H1 (cell line): ENCODE data around the gene ZHX3. TPM values are rescaled to one million over a fixed set of nuclear protein-coding genes. Genes with fewer than 3 reads are reported as not detected.

ENCODE experiments used
- CTCF ChIA-PET: fragments of 300-600 bp; sonication (Branson Sonifier 250); formaldehyde crosslinking; loops from one replicate; lab custom pipeline; 2021; ENCODE audit not compliant: partially characterized antibody; lab: Charles Lee
- POLR2A ChIA-PET: fragments of 300-600 bp; sonication (Branson Sonifier 250); formaldehyde crosslinking; loops from one replicate; lab custom pipeline; 2021; ENCODE audit warnings: inconsistent platforms; ENCODE audit not compliant: partially characterized antibody; lab: Charles Lee
- DNase-seq, 2 experiments: peaks; one replicate each; pipeline versions ENCODE4 v3.0.0 to v3.0.0-alpha.2; 2010 to 2022; ENCODE audit warnings: low spot score in 2 of 2, low read depth in 1 of 2, mixed read lengths in 1 of 2
- FAIRE-seq: peaks from 2 replicates; lab custom pipeline; 2011; peaks lifted over from hg19 to GRCh38; lab: Jason Lieb, UNC
- H2AFZ ChIP-seq: 2 replicates; pipeline ENCODE4 v1.8.1; 2012; ENCODE audit warnings: low read length, inconsistent platforms
- H2AK5ac ChIP-seq: 2 replicates; pipeline ENCODE4 v1.6.1; 2013; ENCODE audit warnings: low read depth, low read length
- H2BK120ac ChIP-seq: replicated peaks from 2 replicates; pipeline ENCODE3; 2013; ENCODE audit warnings: low read depth, low read length, inconsistent platforms
- H2BK12ac ChIP-seq: 2 replicates; pipeline ENCODE4 v1.6.1; 2013; ENCODE audit warnings: low read depth, low read length
- H2BK15ac ChIP-seq: 2 replicates; pipeline ENCODE4 v1.6.1; 2013; ENCODE audit warnings: low read length
- H2BK20ac ChIP-seq: 2 replicates; pipeline ENCODE4 v1.6.1; 2013; ENCODE audit warnings: low read length
- H2BK5ac ChIP-seq: 2 replicates; pipeline ENCODE4 v1.6.1; 2013; ENCODE audit warnings: low read depth, low read length
- H3K14ac ChIP-seq: 2 replicates; pipeline ENCODE4 v1.6.1; 2013; ENCODE audit warnings: inconsistent platforms; ENCODE audit not compliant: insufficient read length
- H3K18ac ChIP-seq: 2 replicates; pipeline ENCODE4 v1.6.1; 2013; ENCODE audit warnings: low read length; ENCODE audit errors: extremely low read depth
- H3K23ac ChIP-seq: 2 replicates; pipeline ENCODE4 v1.6.1; 2013; ENCODE audit warnings: inconsistent platforms; ENCODE audit not compliant: insufficient read length
- H3K23me2 ChIP-seq: 2 replicates; pipeline ENCODE4 v1.6.1; 2013; ENCODE audit warnings: low read depth, low read length
- H3K27ac ChIP-seq: 2 replicates; pipeline ENCODE4 v1.6.1; 2011; ENCODE audit warnings: low read depth, low read length, inconsistent platforms
- H3K27me3 ChIP-seq, 4 experiments: replicated peaks in 1 of 4; 1 replicate in 1 of 4; 2 replicates in 3 of 4; pipeline versions ENCODE4 v1.6.1 to v1.8.1; 2011 to 2013; ENCODE audit warnings: low read length in 3 of 4, mild to moderate bottlenecking in 3 of 4, inconsistent platforms in 2 of 4, mixed read lengths in 2 of 4, moderate library complexity in 1 of 4; ENCODE audit not compliant: control insufficient read depth in 3 of 4, insufficient read depth in 3 of 4; ENCODE audit errors: extremely low read depth in 1 of 4
- H3K36me3 ChIP-seq, 4 experiments: 2 replicates each; pipeline versions ENCODE4 v1.6.1 to v1.8.1; 2011 to 2013; ENCODE audit warnings: mild to moderate bottlenecking in 4 of 4, low read length in 3 of 4, moderate library complexity in 2 of 4, control low read depth in 1 of 4, inconsistent platforms in 1 of 4; ENCODE audit not compliant: insufficient read depth in 4 of 4, control insufficient read depth in 2 of 4
- H3K4ac ChIP-seq: replicated peaks from 2 replicates; pipeline ENCODE3; 2013; ENCODE audit warnings: low read length, low read depth, mixed read lengths, inconsistent platforms; ENCODE audit not compliant: insufficient read length
- H3K4me1 ChIP-seq, 4 experiments: replicated peaks in 1 of 4; 1 replicate in 1 of 4; 2 replicates in 3 of 4; pipeline versions ENCODE4 v1.6.1 to v1.8.1; 2011 to 2013; ENCODE audit warnings: low read length in 3 of 4, inconsistent platforms in 2 of 4, mixed read lengths in 1 of 4; ENCODE audit not compliant: insufficient read depth in 4 of 4, control insufficient read depth in 3 of 4
- H3K4me2 ChIP-seq, 2 experiments: 2 replicates each; pipeline versions ENCODE4 v1.6.1 to v1.8.1; 2011 to 2013; ENCODE audit warnings: low read depth in 2 of 2, low read length in 2 of 2, control low read depth in 1 of 2, inconsistent platforms in 1 of 2, mild to moderate bottlenecking in 1 of 2; ENCODE audit not compliant: insufficient read depth in 1 of 2
- H3K4me3 ChIP-seq, 4 experiments: fragments of 200-600, 300-600 bp in 1 of 4; sonication (generic), shearing (Covaris generic), sonication (Bioruptor Twin) in 1 of 4; 2 replicates each; pipeline versions ENCODE4 v1.5.1 to v1.8.1; 2011 to 2016; ENCODE audit warnings: low read length in 4 of 4, low read depth in 3 of 4, control low read depth in 2 of 4, inconsistent platforms in 2 of 4, mild to moderate bottlenecking in 2 of 4, mixed read lengths in 1 of 4, moderate library complexity in 1 of 4; ENCODE audit not compliant: insufficient read depth in 2 of 4; ENCODE audit errors: extremely low read depth in 1 of 4
- H3K56ac ChIP-seq: replicated peaks from 2 replicates; pipeline ENCODE3; 2013; ENCODE audit warnings: low read depth, mild to moderate bottlenecking, mixed read lengths, low read length, inconsistent platforms; ENCODE audit not compliant: insufficient read length
- H3K79me1 ChIP-seq: 2 replicates; pipeline ENCODE4 v1.6.1; 2013; ENCODE audit warnings: low read depth, low read length, control low read depth
- H3K79me2 ChIP-seq, 2 experiments: 2 replicates each; pipeline versions ENCODE4 v1.6.1 to v1.8.1; 2012 to 2013; ENCODE audit warnings: low read length in 2 of 2, mild to moderate bottlenecking in 2 of 2, inconsistent platforms in 1 of 2; ENCODE audit not compliant: insufficient read depth in 2 of 2, control insufficient read depth in 1 of 2
- H3K9ac ChIP-seq, 4 experiments: replicated peaks in 1 of 4; 1 replicate in 1 of 4; 2 replicates in 3 of 4; pipeline versions ENCODE4 v1.6.1 to v1.8.1; 2011 to 2013; ENCODE audit warnings: low read depth in 3 of 4, low read length in 3 of 4, control low read depth in 2 of 4, mild to moderate bottlenecking in 2 of 4, moderate library complexity in 2 of 4, inconsistent platforms in 1 of 4; ENCODE audit errors: extremely low read depth in 1 of 4
- H3K9me3 ChIP-seq, 2 experiments: 2 replicates each; pipeline versions ENCODE4 v1.6.1 to v1.8.1; 2012 to 2013; ENCODE audit warnings: mild to moderate bottlenecking in 2 of 2, moderate library complexity in 2 of 2, control low read depth in 1 of 2, inconsistent platforms in 1 of 2, low read depth in 1 of 2, low read length in 1 of 2, mixed read lengths in 1 of 2; ENCODE audit not compliant: insufficient read depth in 2 of 2
- H4K20me1 ChIP-seq, 2 experiments: replicated peaks in 1 of 2; 2 replicates each; pipeline versions ENCODE3 to v1.8.1; 2011 to 2013; ENCODE audit warnings: inconsistent platforms in 2 of 2, low read length in 2 of 2, mild to moderate bottlenecking in 1 of 2; ENCODE audit not compliant: insufficient read depth in 2 of 2, control insufficient read depth in 1 of 2
- H4K5ac ChIP-seq: 2 replicates; pipeline ENCODE4 v1.6.1; 2013; ENCODE audit warnings: low read length, low read depth, mixed read lengths, inconsistent platforms; ENCODE audit not compliant: insufficient read length
- H4K8ac ChIP-seq: 2 replicates; pipeline ENCODE4 v1.8.0; 2013; ENCODE audit warnings: mild to moderate bottlenecking, moderate library complexity, low read length, inconsistent platforms; ENCODE audit not compliant: insufficient read depth; ENCODE audit errors: extremely low read depth
- H4K91ac ChIP-seq: replicated peaks from 2 replicates; pipeline ENCODE3; 2013; ENCODE audit warnings: low read length, mixed read lengths, inconsistent platforms; ENCODE audit not compliant: insufficient read length
- ASH2L ChIP-seq: fragments of 200-600, 300-600 bp; sonication (generic); IDR thresholded peaks from one replicate; pipeline ENCODE4 v1.7.1; 2017; ENCODE audit warnings: low read length
- CEBPB ChIP-seq: IDR thresholded peaks from 2 replicates; pipeline ENCODE4 v1.6.1; 2012; ENCODE audit warnings: low read depth, low read length
- E2F6 ChIP-seq: IDR thresholded peaks from 2 replicates; pipeline ENCODE4 v1.6.1; 2012; ENCODE audit warnings: inconsistent platforms
- EGR1 ChIP-seq: IDR thresholded peaks from 2 replicates; pipeline ENCODE4 v1.6.1; 2011; ENCODE audit warnings: low read depth, low read length, borderline replicate concordance
- FOSL1 ChIP-seq: IDR thresholded peaks from 2 replicates; pipeline ENCODE4 v1.6.1; 2011; ENCODE audit warnings: mild to moderate bottlenecking, low read depth, low read length, moderate library complexity; ENCODE audit not compliant: insufficient read depth
- JUND ChIP-seq: IDR thresholded peaks from 2 replicates; pipeline ENCODE4 v1.6.1; 2011; ENCODE audit warnings: mild to moderate bottlenecking, improper control_type of control experiment, low read length
- KDM5A ChIP-seq: fragments of 200-600 bp; IDR thresholded peaks from 2 replicates; pipeline ENCODE4 v1.7.1; 2012; ENCODE audit warnings: mild to moderate bottlenecking, low read length, inconsistent platforms, mixed read lengths
- POU5F1 ChIP-seq: IDR thresholded peaks from 2 replicates; pipeline ENCODE4 v1.6.1; 2011; ENCODE audit warnings: low read depth, mild to moderate bottlenecking, low read length, moderate library complexity
- RNF2 ChIP-seq: fragments of 200-900, 300-1000 bp; sonication (generic); IDR thresholded peaks from 2 replicates; pipeline ENCODE4 v1.7.1; 2016; ENCODE audit warnings: borderline replicate concordance, low read depth, mild to moderate bottlenecking, antibody characterized with exemption, low read length; ENCODE audit not compliant: poor library complexity, severe bottlenecking; ENCODE audit errors: missing control alignments
- SP1 ChIP-seq: IDR thresholded peaks from 2 replicates; pipeline ENCODE4 v1.6.1; 2011; ENCODE audit warnings: low read depth, low read length
- SUZ12 ChIP-seq: fragments of 200-600 bp; sonication (generic); IDR thresholded peaks from 2 replicates; pipeline ENCODE4 v1.6.1; 2012; ENCODE audit warnings: mild to moderate bottlenecking, inconsistent platforms, low read length, moderate library complexity, mixed read lengths
- ZNF274 ChIP-seq: IDR thresholded peaks from 2 replicates; pipeline ENCODE4 v1.7.0; 2012; ENCODE audit warnings: low read length, borderline replicate concordance; ENCODE audit errors: extremely low read depth
- polyA plus RNA-seq, 7 experiments: library from polyadenylated mRNA; depleted of rRNA in 3 of 7; stranded (reverse) in 5 of 7; unstranded in 2 of 7; fragments of >200 nt in 5 of 7; fragments of 200-250 nt in 2 of 7; gene quantifications; 1 replicate in 5 of 7; 2 replicates in 1 of 7; 4 replicates in 1 of 7; pipeline versions ENCODE4 v1.2.1 to v1.2.3, GENCODE V29; 2011 to 2013; ENCODE audit warnings: missing spikeins in 2 of 7, mixed read lengths in 2 of 7
- total RNA-seq: library from RNA; stranded (reverse); fragmentation: NEBNext Ultra II Directional; extraction: Animal tissue kit (Norgen Biotek cat#: 25700); gene quantifications from 2 replicates; pipeline ENCODE4 v1.2.1, GENCODE V29; 2021

Gene ZHX3
- total and polyA plus RNA-seq, 2 of the 8 experiments (the other 6 are each of a cell fraction or from before 2014, with no cell fraction given): 1.00 to 7.8 TPM

GRCh38 chr20:41353530-41353929, 36.0 kb upstream of the ZHX3 start:
- H3K4me2 ChIP-seq: no peak overlapping the region
- no peak overlapping the region for H2AK5ac ChIP-seq
- no peak overlapping the region for H3K27ac ChIP-seq
- H3K79me2 ChIP-seq: no peaks in the 10 kb centered on the region
- H4K20me1 ChIP-seq: peaks cover 0 to 1% of the 10 kb centered on the region in 2 experiments
- H3K9me3 ChIP-seq: no peaks in the 10 kb centered on the region
- no peak overlapping the region for H2BK120ac ChIP-seq
- no peaks in the 10 kb centered on the region for H3K27me3 ChIP-seq
- H3K14ac ChIP-seq: no peak overlapping the region
- no peaks in the 10 kb centered on the region for H3K79me1 ChIP-seq
- ChIA-PET POLR2A (no interaction called here), CTCF (interaction anchor here (1.0 to 2.3 kb wide), 9 partner anchors 9 to 181 kb away, joined by 3 to 14 read pairs (median 3); no protein-coding TSS in a partner anchor)
- H3K56ac ChIP-seq: no peak overlapping the region
- H2BK20ac ChIP-seq: no peak overlapping the region
- H3K23ac ChIP-seq: no peak overlapping the region
- no peak overlapping the region; the same call in 1 of the 2 replicates for H2BK12ac ChIP-seq
- H3K9ac ChIP-seq: no peak overlapping the region
- H4K91ac ChIP-seq: no peak overlapping the region
- H3K4me1 ChIP-seq: no peaks in the 10 kb centered on the region
- H3K23me2 ChIP-seq: no peaks in the 10 kb centered on the region; the same call in 1 of the 2 replicates
- no peak overlapping the region for H4K8ac ChIP-seq
- FAIRE-seq (no peak), DNase-seq (no peak)
- H3K36me3 ChIP-seq: no peaks in the 10 kb centered on the region
- TF ChIP-seq EGR1: no peak
- no peak for TF ChIP-seq ZNF274
- no peak for TF ChIP-seq RNF2
- TF ChIP-seq ASH2L: no peak
- no peak for TF ChIP-seq CEBPB
- TF ChIP-seq FOSL1: no peak
- no peak for TF ChIP-seq SUZ12
- no peak for TF ChIP-seq SP1
- no peak for TF ChIP-seq JUND
- TF ChIP-seq POU5F1: no peak
- TF ChIP-seq KDM5A: no peak
- TF ChIP-seq E2F6: no peak
- no peak overlapping the region for H3K4me3 ChIP-seq
- H2AFZ ChIP-seq: no peak overlapping the region
- no peak overlapping the region for H4K5ac ChIP-seq
- no peak overlapping the region for H3K4ac ChIP-seq
- no peak overlapping the region for H3K18ac ChIP-seq
- H2BK5ac ChIP-seq: no peak overlapping the region
- H2BK15ac ChIP-seq: no peak overlapping the region
